GM23338 (cell line): ENCODE data around the gene EPPIN.

ENCODE experiments used
- CREB1 ChIP-seq: fragments of 250-450 bp; sonication (Bioruptor Pico); IDR thresholded peaks from 2 replicates; pipeline ENCODE4 v1.5.0; 2020; ENCODE audit warnings: low read depth, mild to moderate bottlenecking, moderate library complexity
- CTCF ChIP-seq, 2 experiments: fragments of 200-600 bp in 1 of 2; sonication (generic) in 1 of 2; conservative IDR thresholded peaks; 2 replicates each; pipeline versions ENCODE4 v1.5.1 to v1.6.1; 2016 to 2017; ENCODE audit warnings: antibody characterized with exemption in 2 of 2, low read depth in 2 of 2, mild to moderate bottlenecking in 2 of 2, moderate library complexity in 1 of 2
- ETS1 ChIP-seq: IDR thresholded peaks from 2 replicates; pipeline ENCODE4 v1.6.1; 2016; ENCODE audit warnings: antibody characterized with exemption
- JUNB ChIP-seq: IDR thresholded peaks from one replicate; pipeline ENCODE4 v1.6.1; 2016; ENCODE audit warnings: antibody characterized with exemption; ENCODE audit not compliant: unreplicated experiment
- POLR2AphosphoS5 ChIP-seq: IDR thresholded peaks from 2 replicates; pipeline ENCODE4 v1.6.1; 2016; ENCODE audit warnings: antibody characterized with exemption, low read depth
- REST ChIP-seq: IDR thresholded peaks from one replicate; pipeline ENCODE4 v1.6.1; 2018; ENCODE audit warnings: antibody characterized with exemption; ENCODE audit not compliant: unreplicated experiment

GRCh38 chr20:45503403-45503802, 43.8 kb downstream of the EPPIN start:
- TF ChIP-seq REST, result no peak
- TF ChIP-seq POLR2AphosphoS5, result no peak
- TF ChIP-seq CTCF (conservative IDR thresholded peaks at IDR 0.05; ENCODE audit: low read depth in 2 of 2), result no peak
- no peak for TF ChIP-seq CREB1
- TF ChIP-seq ETS1, result no peak
- TF ChIP-seq JUNB, result no peak
